Measurements from ENCODE around the gene ELMO3.

ELMO3 gene

GRCh38 chr16:67199011-67199807, at the start of gene ELMO3:
Gene ELMO3 (plus strand): TSS chr16:67199131. CDS start chr16:67199327, 196 bp downstream.
- DNase-seq: no peak

GRCh38 chr16:67149276-67150046, 49.5 kb upstream of the ELMO3 start:
- DNase-seq: no peak

- no peak for DNase-seq
These were observed 48.7 kb upstream of the ELMO3 start for GRCh38 chr16:67150047-67150832.

GRCh38 chr16:67150833-67151396, 48.0 kb upstream of the ELMO3 start, which contains the start of gene B3GNT9:
Gene B3GNT9 (minus strand): TSS chr16:67150998. CDS start chr16:67150485, 513 bp downstream.
- no peak for DNase-seq

GRCh38 chr16:67151431-67152097, 47.4 kb upstream of the ELMO3 start:
- no peak for DNase-seq

- DNase-seq: no peak
These were observed 44.2 kb upstream of the ELMO3 start for GRCh38 chr16:67154578-67155294.

- DNase-seq: no peak
These were observed 43.4 kb upstream of the ELMO3 start for GRCh38 chr16:67155295-67156142.

GRCh38 chr16:67156143-67156844, 42.6 kb upstream of the ELMO3 start:
- no peak for DNase-seq

GRCh38 chr16:67157106-67157748, 41.7 kb upstream of the ELMO3 start:
- no peak for DNase-seq

- DNase-seq: no peak
These were observed 40.9 kb upstream of the ELMO3 start for GRCh38 chr16:67157892-67158635.

GRCh38 chr16:67158637-67159600, 40.0 kb upstream of the ELMO3 start:
- no peak for DNase-seq

- no peak for DNase-seq
These were observed 37.3 kb upstream of the ELMO3 start for GRCh38 chr16:67161595-67162058.

GRCh38 chr16:67162506-67163163, 36.3 kb upstream of the ELMO3 start:
- no peak for DNase-seq

- no peak for DNase-seq
These were observed 35.5 kb upstream of the ELMO3 start for GRCh38 chr16:67163164-67163998.

- no peak for DNase-seq
These were observed 34.9 kb upstream of the ELMO3 start for GRCh38 chr16:67163999-67164558.

Measured in NCI-H2081 treated with DMSO at 0.1 percent for 48 hours (cell line).